Testis (tissue), 3 donors: ENCODE data around the gene STON2. TPM values are rescaled to one million over a fixed set of nuclear protein-coding genes. Genes with fewer than 3 reads are reported as not detected.

ENCODE experiments used
- DNase-seq: peaks from one replicate; pipeline ENCODE4 v3.0.0-alpha.2; 2019
- H3K27ac ChIP-seq, 2 donors: fragments of 200-600 bp; sonication (generic); one replicate each; pipeline ENCODE4 v1.5.1; 2019
- H3K27me3 ChIP-seq: fragments of 200-600 bp; sonication (generic); one replicate; pipeline ENCODE4 v1.5.1; 2019
- H3K36me3 ChIP-seq: fragments of 200-600 bp; sonication (generic); one replicate; pipeline ENCODE4 v1.5.1; 2017; ENCODE audit warnings: low read depth; ENCODE audit errors: missing control alignments
- H3K4me1 ChIP-seq: fragments of 200-600 bp; sonication (generic); one replicate; pipeline ENCODE4 v1.5.1; 2019
- H3K4me3 ChIP-seq, 2 donors: fragments of 200-600 bp; sonication (generic); one replicate each; pipeline ENCODE4 v1.5.1; 2017 to 2019
- H3K9me3 ChIP-seq: fragments of 200-600 bp; sonication (generic); one replicate; pipeline ENCODE4 v1.5.1; 2017
- POLR2A ChIP-seq: fragments of 450-650 bp; IDR thresholded peaks from one replicate; pipeline ENCODE4 v1.6.1; 2017; ENCODE audit warnings: antibody characterized with exemption, mild to moderate bottlenecking, moderate library complexity
- WGBS, 2 donors: methylation state at CpG; one replicate each; pipeline ENCODE4 v1.1.5; 2018; 5-methylcytosine and 5-hydroxymethylcytosine counted together
- intact Hi-C: fragments of 100-400 bp; cut with DNase I; formaldehyde crosslinking; loops from one replicate; pipeline ENCODE4 v1.15.1; 2023; ENCODE audit warnings: low total_unique reads
- polyA plus RNA-seq: library from polyadenylated mRNA; stranded (reverse); fragments of 350-450 nt; fragmentation: Illumina TruSeq; extraction: RNeasy Lipid Tissue Mini Kit (QIAGEN cat#74804); gene quantifications from one replicate; pipeline ENCODE4 v1.2.3, GENCODE V29; 2014; ENCODE audit warnings: low read depth, low replicate concordance; ENCODE audit not compliant: insufficient read depth
- total RNA-seq, 2 donors: library from RNA; depleted of rRNA; stranded (reverse); fragments of >200 nt; gene quantifications; one replicate each; pipeline ENCODE4 v1.2.3, GENCODE V29; 2016
- TF ChIP-seq, protein P1 (sequence below), 3 experiments: fragments of 450-650 bp in 2 of 3; fragments of 200-600 bp in 1 of 3; sonication (generic) in 1 of 3; IDR thresholded peaks; one replicate each; pipeline ENCODE4 v1.5.1; 2016 to 2019; ENCODE audit warnings: antibody characterized with exemption in 3 of 3, mild to moderate bottlenecking in 2 of 3, moderate library complexity in 1 of 3

The STON2 gene
- total and polyA plus RNA-seq, 3 donors from 2014 or later: 8.3 to 38.5 (median 22.8) TPM

DNA sequence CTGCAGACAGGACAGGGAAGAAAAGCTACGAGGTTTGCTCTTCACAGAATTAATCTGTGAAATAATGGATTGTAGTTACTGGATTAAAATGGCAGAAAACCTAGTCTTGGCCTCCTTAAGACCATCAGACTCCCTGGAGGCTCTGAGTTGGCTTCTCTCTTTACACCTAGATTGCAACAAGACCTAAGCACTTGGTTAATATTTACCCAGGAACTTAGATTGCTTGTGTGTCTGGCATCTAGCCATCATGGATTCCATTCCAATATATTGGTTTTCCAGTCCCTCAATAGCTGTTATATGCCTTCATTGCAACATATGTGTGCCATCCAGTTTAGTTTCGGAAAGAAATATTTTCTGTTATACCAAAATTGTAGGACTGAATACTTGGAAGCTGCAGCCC, 177.4 kb downstream of the STON2 start:
- intact Hi-C loops: no loop called here
- peak overlapping the region; percentile 18 to 34 for H3K27ac ChIP-seq
- TF ChIP-seq, protein P1, sequence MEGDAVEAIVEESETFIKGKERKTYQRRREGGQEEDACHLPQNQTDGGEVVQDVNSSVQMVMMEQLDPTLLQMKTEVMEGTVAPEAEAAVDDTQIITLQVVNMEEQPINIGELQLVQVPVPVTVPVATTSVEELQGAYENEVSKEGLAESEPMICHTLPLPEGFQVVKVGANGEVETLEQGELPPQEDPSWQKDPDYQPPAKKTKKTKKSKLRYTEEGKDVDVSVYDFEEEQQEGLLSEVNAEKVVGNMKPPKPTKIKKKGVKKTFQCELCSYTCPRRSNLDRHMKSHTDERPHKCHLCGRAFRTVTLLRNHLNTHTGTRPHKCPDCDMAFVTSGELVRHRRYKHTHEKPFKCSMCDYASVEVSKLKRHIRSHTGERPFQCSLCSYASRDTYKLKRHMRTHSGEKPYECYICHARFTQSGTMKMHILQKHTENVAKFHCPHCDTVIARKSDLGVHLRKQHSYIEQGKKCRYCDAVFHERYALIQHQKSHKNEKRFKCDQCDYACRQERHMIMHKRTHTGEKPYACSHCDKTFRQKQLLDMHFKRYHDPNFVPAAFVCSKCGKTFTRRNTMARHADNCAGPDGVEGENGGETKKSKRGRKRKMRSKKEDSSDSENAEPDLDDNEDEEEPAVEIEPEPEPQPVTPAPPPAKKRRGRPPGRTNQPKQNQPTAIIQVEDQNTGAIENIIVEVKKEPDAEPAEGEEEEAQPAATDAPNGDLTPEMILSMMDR (IDR thresholded peaks at IDR 0.05): no peak
- TF ChIP-seq POLR2A: no peak
- H3K4me3 ChIP-seq: no peak overlapping the region
- H3K27me3 ChIP-seq: no peaks in the 10 kb centered on the region
- H3K9me3 ChIP-seq: no peaks in the 10 kb centered on the region
- DNase-seq: no peak
- H3K36me3 ChIP-seq: no peaks in the 10 kb centered on the region
- peaks cover 26% of the 10 kb centered on the region for H3K4me1 ChIP-seq
- 77 to 81% methylated on average over 2 of the region's 2 CpGs for WGBS, 2 donors

DNA sequence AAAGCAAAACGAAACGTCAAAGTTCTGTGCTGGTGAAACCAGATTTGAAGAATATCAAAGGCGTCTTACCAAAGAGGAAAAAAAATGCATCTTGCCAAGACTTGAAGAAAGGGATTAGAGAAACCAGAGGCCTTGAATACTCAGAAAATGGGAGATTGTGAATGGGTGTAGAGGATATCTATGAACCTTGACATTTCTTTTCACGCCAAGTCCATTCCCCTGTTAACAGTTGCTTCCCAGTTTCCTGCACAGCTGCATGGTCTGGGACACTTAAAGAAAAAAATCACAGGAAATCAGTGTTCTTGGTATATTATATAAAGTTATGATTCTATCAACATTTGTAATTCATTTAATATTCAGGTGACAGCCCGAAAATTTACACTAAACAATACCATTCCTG, 178.0 kb downstream of the STON2 start:
- DNase-seq: no peak
- WGBS, 2 donors: 50 to 52% methylated on average over 5 of the region's 5 CpGs
- peaks cover 32% of the 10 kb centered on the region for H3K4me1 ChIP-seq
- no peaks in the 10 kb centered on the region for H3K9me3 ChIP-seq
- TF ChIP-seq, protein P1 (IDR thresholded peaks at IDR 0.05): no peak
- no peak for TF ChIP-seq POLR2A
- H3K4me3 ChIP-seq: no peak overlapping the region
- H3K27me3 ChIP-seq: no peaks in the 10 kb centered on the region
- H3K36me3 ChIP-seq: no peaks in the 10 kb centered on the region
- intact Hi-C loops: no loop called here
- H3K27ac ChIP-seq: peak overlapping the region; percentile 34 to 99

DNA sequence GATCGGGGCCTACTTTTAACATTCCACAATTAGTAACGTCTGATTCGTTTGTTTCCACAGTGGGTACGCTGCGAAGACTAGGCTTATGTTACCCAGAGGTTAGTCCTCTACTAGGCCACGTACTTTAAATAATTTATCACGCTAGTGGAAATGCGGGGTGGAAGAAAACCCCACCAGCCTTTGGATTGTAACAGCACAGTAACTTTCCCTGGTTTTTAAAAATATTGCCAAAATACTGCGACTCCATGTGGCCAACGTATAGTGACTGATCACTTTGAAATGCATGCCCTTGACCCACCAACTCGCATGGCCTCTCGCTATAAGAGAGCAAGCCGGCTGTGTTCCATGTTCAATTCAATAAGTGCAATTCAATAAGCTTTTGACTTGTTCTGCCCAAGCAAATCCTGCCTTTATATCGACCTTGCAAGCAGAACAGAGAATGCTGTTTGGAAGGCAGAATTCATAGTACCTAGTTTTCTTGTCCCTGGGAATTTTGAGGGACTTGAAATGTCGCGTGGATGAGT, 178.5 kb downstream of the STON2 start:
- Histone ChIP-seq H3K27me3 (no peaks in the 10 kb centered on the region), H3K36me3 (no peaks in the 10 kb centered on the region), H3K4me3 (peak overlapping the region; percentile 90 to 94), H3K4me1 (peaks cover 32% of the 10 kb centered on the region), H3K27ac (peak overlapping the region; percentile 95 to 99), H3K9me3 (no peaks in the 10 kb centered on the region)
- 20% methylated on average over 16 of the region's 16 CpGs for WGBS, 2 donors
- TF ChIP-seq POLR2A: no peak
- TF ChIP-seq, protein P1 (IDR thresholded peaks at IDR 0.05): no peak
- intact Hi-C loops: no loop called here
- DNase-seq: no peak

DNA sequence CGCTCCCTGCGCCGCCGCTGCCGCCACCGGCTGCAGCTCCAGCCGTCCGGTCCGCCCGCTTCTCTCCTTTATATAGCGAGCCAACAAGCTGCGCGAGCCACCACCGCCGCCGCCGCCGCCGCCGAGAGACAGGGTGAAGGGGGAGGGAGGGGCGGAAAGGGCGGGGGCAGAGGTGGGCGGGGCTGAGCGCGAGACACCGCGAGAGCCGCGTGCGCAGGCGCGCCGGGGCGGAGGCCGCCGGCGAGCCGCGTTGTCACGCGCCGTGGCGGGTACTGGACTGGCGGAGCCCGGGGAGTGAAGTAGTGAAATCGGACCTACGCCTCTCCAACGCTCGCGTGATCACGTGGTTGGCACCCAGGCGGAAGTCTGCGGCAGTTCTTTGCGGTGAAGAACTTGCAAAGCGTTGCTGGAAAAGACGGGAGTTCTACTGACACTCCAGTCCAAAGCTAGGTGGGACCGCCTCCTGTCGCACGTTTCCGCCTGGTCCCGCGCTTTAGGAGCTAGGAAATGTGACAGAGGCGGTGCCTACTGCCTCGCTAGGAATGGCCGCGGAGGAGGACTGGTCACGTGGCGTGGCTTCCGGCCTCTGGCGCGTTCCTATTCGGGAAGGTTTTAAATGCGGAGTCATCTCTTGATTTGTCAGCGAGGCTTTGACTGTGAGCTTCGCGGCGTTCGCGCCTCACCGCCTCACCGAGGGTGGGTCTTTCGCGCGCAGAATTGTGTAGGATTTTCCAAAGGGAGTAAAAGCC, 179.1 kb downstream of the STON2 start, which contains the start of gene GTF2A1:
TSS of gene GTF2A1 (minus strand) at position 130 of the 749 bp plus-strand sequence. CDS start 441 bp downstream, outside the sequence.
- no peaks in the 10 kb centered on the region for H3K27me3 ChIP-seq
- H3K9me3 ChIP-seq: no peaks in the 10 kb centered on the region
- TF ChIP-seq, protein P1 (IDR thresholded peaks at IDR 0.05): peak in 1 of 3 experiments; percentile 9
- TF ChIP-seq POLR2A: peak; percentile 81
- H3K27ac ChIP-seq: peak within 1 kb of the TSS; percentile 99
- peak; percentile 96 for DNase-seq
- H3K36me3 ChIP-seq: no peaks in the 10 kb centered on the region
- H3K4me1 ChIP-seq: peaks cover 32% of the 10 kb centered on the region
- H3K4me3 ChIP-seq: peak within 1 kb of the TSS; percentile 90 to 94
- intact Hi-C loops: no loop called here
- 1% methylated on average over 33 to 81 of the region's 84 CpGs for WGBS, 2 donors

DNA sequence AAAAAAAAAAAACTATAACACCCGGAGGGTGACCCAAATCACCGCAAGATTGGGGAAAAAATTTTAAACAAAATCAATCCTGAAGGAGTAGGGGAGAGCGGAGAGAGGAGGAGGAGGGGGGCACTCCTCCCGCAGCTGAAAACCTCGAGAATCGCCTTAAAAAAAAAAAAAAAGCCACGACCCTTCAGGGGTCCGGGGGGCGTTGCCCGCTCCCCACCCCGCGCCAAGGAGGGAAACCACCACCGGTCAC, 179.6 kb downstream of the STON2 start:
- Histone ChIP-seq H3K4me1 (peaks cover 32% of the 10 kb centered on the region), H3K27ac (peak overlapping the region; percentile 95 to 99), H3K36me3 (no peaks in the 10 kb centered on the region), H3K27me3 (no peaks in the 10 kb centered on the region), H3K9me3 (no peaks in the 10 kb centered on the region), H3K4me3 (peak overlapping the region; percentile 90 to 94)
- TF ChIP-seq POLR2A: no peak
- TF ChIP-seq, protein P1 (IDR thresholded peaks at IDR 0.05): no peak
- no peak for DNase-seq
- WGBS, 2 donors: 0 to 2% methylated on average over 10 to 13 of the region's 13 CpGs
- intact Hi-C loops: no loop called here
